ENCODE measurements around the gene HOXA4. TPM values are rescaled to one million over a fixed set of nuclear protein-coding genes. Genes with fewer than 3 reads are reported as not detected.

The HOXA4 gene
- 10 to 100 TPM in 1 of 7 donors, 1 to 10 TPM in 6; 2.7 to 10.8 (median 4.6) TPM for total RNA-seq
- 1 to 10 TPM; 2.1 to 5.9 (median 3.6) TPM for polyA plus RNA-seq
- long read RNA-seq, donor 1, transcript HOXA4-204 (2 exons, 1,728 nt), result major isoform, 5 of 5 reads
- long read RNA-seq, donor 1, partial matches to known transcripts, result 0 of 5 reads
- long read RNA-seq, donor 1, other reads (novel, unspliced or antisense), result 0 of 5 reads
- long read RNA-seq, donor 2, partial matches to known transcripts, result 0 of 2 reads
- long read RNA-seq, donor 2, other reads (novel, unspliced or antisense), result 0 of 2 reads

- 17 to 58% (median 22%) methylated on average over 55 to 67 of the region's 67 CpGs for WGBS, 5 donors
- H3K4me3 ChIP-seq, result peak within 1 kb of the TSS; percentile 48 to 87 (median 58)
- peaks cover 0 to 39% (median 16%) of the 10 kb centered on the region in 6 donors for H3K4me1 ChIP-seq
- no peak for TF ChIP-seq CTCF (IDR thresholded peaks at IDR 0.05 in 8 of 11, conservative IDR thresholded peaks at IDR 0.05 in 3 of 11)
- peak in 1 of 3 donors; percentile 70 for TF ChIP-seq POLR2A (IDR thresholded peaks at IDR 0.05)
- TF ChIP-seq POLR2AphosphoS5 (IDR thresholded peaks at IDR 0.05), result peak; percentile 90 to 94 (median 91)
- intact Hi-C loops (cut with DNase I; ENCODE audit: low total_unique reads), result no loop called here
- H3K9me3 ChIP-seq, result no peaks in the 10 kb centered on the region
- H3K36me3 ChIP-seq, result no peaks in the 10 kb centered on the region
- peak; percentile 91 for DNase-seq
- peak within 1 kb of the TSS; percentile 78 to 94 (median 91) for H3K27ac ChIP-seq
- peaks cover 0 to 20% (median 0%) of the 10 kb centered on the region in 7 donors for H3K27me3 ChIP-seq (replicated peaks in 1 of 7)
Observed at GRCh38 chr7:27130540-27131389, at the start of gene HOXA4. Gene HOXA4 (minus strand): TSS chr7:27130757. CDS start chr7:27130733, 24 bp downstream.

- Histone ChIP-seq H3K36me3 (no peaks in the 10 kb centered on the region), H3K4me3 (peak overlapping the region in 2 of 8 donors; percentile 8 to 48), H3K27me3 (replicated peaks in 1 of 7) (peaks cover 19 to 100% (median 100%) of the 10 kb centered on the region in 7 donors), H3K4me1 (peaks cover 15 to 44% (median 30%) of the 10 kb centered on the region in 6 donors), H3K27ac (no peak overlapping the region), H3K9me3 (no peaks in the 10 kb centered on the region)
- 16 to 28% (median 19%) methylated on average over 52 to 56 of the region's 56 CpGs for WGBS, 5 donors
- TF ChIP-seq CTCF (IDR thresholded peaks at IDR 0.05 in 8 of 11, conservative IDR thresholded peaks at IDR 0.05 in 3 of 11) (peak; percentile 23 to 91 (median 81)), POLR2AphosphoS5 (IDR thresholded peaks at IDR 0.05) (peak; percentile 25 to 70 (median 60)), POLR2A (IDR thresholded peaks at IDR 0.05) (no peak)
- intact Hi-C loops (cut with DNase I; ENCODE audit: low total_unique reads), result loop anchor here (10.0 kb wide), 1 partner anchor 1325 kb away; no protein-coding TSS in a partner anchor
- peak; percentile 89 for DNase-seq
Observed at GRCh38 chr7:27179503-27180430, 49.2 kb upstream of the HOXA4 start.

- Histone ChIP-seq H3K36me3 (no peaks in the 10 kb centered on the region), H3K27ac (no peak overlapping the region), H3K4me3 (no peak overlapping the region), H3K27me3 (replicated peaks in 1 of 7) (peaks cover 19 to 100% (median 100%) of the 10 kb centered on the region in 7 donors), H3K9me3 (no peaks in the 10 kb centered on the region), H3K4me1 (peaks cover 13 to 44% (median 29%) of the 10 kb centered on the region in 6 donors)
- intact Hi-C loops (cut with DNase I; ENCODE audit: low total_unique reads), result no loop called here
- no peak for TF ChIP-seq POLR2A (IDR thresholded peaks at IDR 0.05)
- no peak for TF ChIP-seq POLR2AphosphoS5 (IDR thresholded peaks at IDR 0.05)
- TF ChIP-seq CTCF (IDR thresholded peaks at IDR 0.05 in 8 of 11, conservative IDR thresholded peaks at IDR 0.05 in 3 of 11), result no peak
- WGBS, 5 donors, result 63 to 75% (median 71%) methylated on average over 14 of the region's 14 CpGs
- DNase-seq, result peak; percentile 14
Observed at GRCh38 chr7:27179030-27179429, 48.5 kb upstream of the HOXA4 start.

Data from spleen (tissue), 13 donors.